Measurements from ENCODE around the gene TXNL4A. TPM values are rescaled to one million over a fixed set of nuclear protein-coding genes. Genes with fewer than 3 reads are reported as not detected.
"Not testable (repeated sequence)": the region's sequence is repeated elsewhere in the genome, so short reads cannot be mapped to it uniquely, and the experiment has no call there.

Gene TXNL4A
- total and polyA plus RNA-seq, 9 donors: 9.4 to 57.1 (median 42.3) TPM

GRCh38 chr18:80034068-80034851 is 45.9 kb upstream of the TXNL4A start, which contains the start of gene RBFA:
TSS of gene RBFA (plus strand) at chr18:80034434. CDS start at chr18:80034496, 62 bp downstream.
- Histone ChIP-seq H3K4me3 (peak within 1 kb of the TSS; percentile 60), H3K27me3 (no peaks in the 10 kb centered on the region), H3K27ac (peak within 1 kb of the TSS; percentile 76 to 77), H3K4me1 (ENCODE audit: insufficient read depth) (peaks cover 2% of the 10 kb centered on the region), H3K36me3 (no peaks in the 10 kb centered on the region), H3K9me3 (no peaks in the 10 kb centered on the region)
- TF ChIP-seq POLR2A (IDR thresholded peaks at IDR 0.05): peak; percentile 31
- TF ChIP-seq EP300 (IDR thresholded peaks at IDR 0.05): no peak
- TF ChIP-seq CTCF (IDR thresholded peaks at IDR 0.05): peak in 2 of 3 donors; percentile 20 to 55
- intact Hi-C loops (cut with DNase I): loop anchor here in 3 of 4 donors (5.0 to 10.0 kb wide), 5 partner anchors 49 to 113 kb away; partner anchors contain the start of genes ADNP2 (in 2 of the 3) and TXNL4A (in 1 of the 3)
- peak; percentile 99 to 100 (median 100) for DNase-seq
- WGBS, 3 donors: 1% methylated on average over 89 to 99 of the region's 99 CpGs

- Histone ChIP-seq H3K27me3 (no peaks in the 10 kb centered on the region), H3K4me1 (ENCODE audit: insufficient read depth) (peaks cover 2% of the 10 kb centered on the region), H3K27ac (peak overlapping the region; percentile 4 to 76), H3K4me3 (peak overlapping the region; percentile 60), H3K36me3 (no peaks in the 10 kb centered on the region), H3K9me3 (no peaks in the 10 kb centered on the region)
- WGBS, 3 donors: 2 to 7% (median 2%) methylated on average over 47 to 90 of the region's 90 CpGs
- DNase-seq: no peak
- intact Hi-C loops (cut with DNase I): loop anchor here in 3 of 4 donors (5.0 to 10.0 kb wide), 5 partner anchors 49 to 114 kb away; partner anchors contain the start of genes ADNP2 (in 2 of the 3) and TXNL4A (in 1 of the 3)
- peak; percentile 39 for TF ChIP-seq POLR2A (IDR thresholded peaks at IDR 0.05)
- no peak for TF ChIP-seq CTCF (IDR thresholded peaks at IDR 0.05)
Measured at GRCh38 chr18:80033181-80034067, 45.1 kb upstream of the TXNL4A start.

- Histone ChIP-seq H3K27ac (no peak overlapping the region), H3K27me3 (no peaks in the 10 kb centered on the region), H3K4me1 (ENCODE audit: insufficient read depth) (peaks cover 2% of the 10 kb centered on the region), H3K9me3 (peaks cover 0 to 21% of the 10 kb centered on the region in 2 donors), H3K4me3 (no peak overlapping the region), H3K36me3 (no peaks in the 10 kb centered on the region)
- intact Hi-C loops (cut with DNase I): loop anchor here in 3 of 4 donors (5.0 to 10.0 kb wide), 5 partner anchors 45 to 118 kb away; partner anchors contain the start of genes ADNP2 (in 2 of the 3) and TXNL4A (in 1 of the 3)
- 94 to 97% (median 96%) methylated on average over 1 of the region's 1 CpG for WGBS, 3 donors
- DNase-seq: no peak
- TF ChIP-seq EP300 (IDR thresholded peaks at IDR 0.05) (no peak), POLR2A (IDR thresholded peaks at IDR 0.05) (no peak), CTCF (IDR thresholded peaks at IDR 0.05) (no peak)
Measured at GRCh38 chr18:80029690-80030089, 41.3 kb upstream of the TXNL4A start.

GRCh38 chr18:80027719-80028118 is 39.4 kb upstream of the TXNL4A start:
- peaks cover 5 to 37% of the 10 kb centered on the region in 2 donors for H3K9me3 ChIP-seq
- H3K4me1 ChIP-seq (ENCODE audit: insufficient read depth); H3K27ac ChIP-seq; H3K27me3 ChIP-seq; H3K36me3 ChIP-seq; H3K4me3 ChIP-seq; DNase-seq; intact Hi-C loops (cut with DNase I): not testable (repeated sequence)

Data from ovary (tissue), 9 donors.